HG03457 (cell line): ENCODE data around the gene MYL9.
"Not testable (repeated sequence)": the region's sequence is repeated elsewhere in the genome, so short reads cannot be mapped to it uniquely, and the experiment has no call there.

Experiments used
- ATAC-seq: cut with Tn5 transposase; IDR thresholded peaks from one replicate; pipeline ENCODE4 v1.9.1; 2021; ENCODE audit warnings: moderate number of reproducible peaks; ENCODE audit not compliant: unreplicated experiment

MYL9 gene

DNA sequence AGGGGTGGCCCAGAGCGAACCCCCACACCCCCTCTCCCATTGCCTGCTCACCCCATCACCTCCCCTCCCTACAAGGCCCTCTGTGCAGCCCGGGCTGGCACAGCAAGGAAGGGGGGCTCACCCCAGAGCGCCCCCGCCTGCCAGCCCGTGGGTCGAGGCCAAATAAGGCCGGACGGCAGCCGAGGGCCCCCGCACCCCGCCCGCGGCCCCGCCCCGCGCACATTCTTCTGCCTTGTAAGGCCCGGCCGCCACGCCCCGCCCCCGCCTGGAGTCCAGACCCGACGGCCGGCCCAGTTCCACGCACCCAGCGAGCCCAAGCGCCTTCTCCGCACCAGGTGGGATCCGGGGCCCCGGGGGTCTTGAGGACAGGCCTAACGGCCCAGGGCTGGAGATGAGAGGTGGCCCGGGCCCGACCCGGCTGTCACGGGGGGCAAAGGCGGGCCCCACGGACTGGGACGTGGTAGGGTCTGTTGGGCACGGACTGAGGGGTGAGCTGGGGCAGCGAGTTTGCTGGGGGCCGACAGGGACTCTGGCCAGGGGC is at the start of gene MYL9:
TSS of gene MYL9 (plus strand) at position 293 of the 541 bp plus-strand sequence. CDS start 3,366 bp downstream, outside the sequence.
- no peak for ATAC-seq

DNA sequence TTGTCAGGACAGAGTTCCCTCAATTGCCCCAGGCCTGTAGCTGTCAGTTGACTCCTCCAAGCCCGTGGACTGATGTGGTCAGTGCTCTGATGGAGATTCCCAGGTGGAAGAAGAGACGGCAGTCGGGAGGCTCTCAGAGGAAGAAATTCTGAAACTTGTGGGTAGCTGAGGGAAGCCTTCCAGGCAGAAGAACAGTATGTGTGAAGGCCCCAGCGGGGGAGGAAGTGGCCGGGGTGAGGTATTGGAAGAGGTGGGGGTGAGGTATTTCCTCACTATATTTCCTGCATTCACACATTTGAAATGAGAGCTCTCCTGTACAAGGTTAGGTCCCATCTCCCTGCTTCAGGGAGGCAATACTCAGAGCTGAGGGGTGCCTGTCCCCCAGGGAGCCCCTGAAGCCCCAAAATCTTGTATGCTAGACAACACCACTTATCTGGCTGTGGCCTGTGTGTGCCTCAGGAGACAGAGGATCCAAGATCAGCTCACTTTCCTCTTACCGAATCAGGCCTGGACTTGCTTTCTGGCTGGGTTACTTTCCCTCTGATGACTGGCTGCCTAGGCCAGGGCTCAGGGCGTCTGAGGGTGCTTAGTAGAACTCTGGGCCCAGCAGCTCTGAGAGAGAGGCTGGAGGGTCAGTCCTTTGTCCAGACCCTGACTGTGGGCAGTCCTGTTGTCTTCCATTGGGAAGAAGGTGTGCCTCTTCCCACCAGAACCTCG is 49.3 kb upstream of the MYL9 start:
- ATAC-seq: no peak

DNA sequence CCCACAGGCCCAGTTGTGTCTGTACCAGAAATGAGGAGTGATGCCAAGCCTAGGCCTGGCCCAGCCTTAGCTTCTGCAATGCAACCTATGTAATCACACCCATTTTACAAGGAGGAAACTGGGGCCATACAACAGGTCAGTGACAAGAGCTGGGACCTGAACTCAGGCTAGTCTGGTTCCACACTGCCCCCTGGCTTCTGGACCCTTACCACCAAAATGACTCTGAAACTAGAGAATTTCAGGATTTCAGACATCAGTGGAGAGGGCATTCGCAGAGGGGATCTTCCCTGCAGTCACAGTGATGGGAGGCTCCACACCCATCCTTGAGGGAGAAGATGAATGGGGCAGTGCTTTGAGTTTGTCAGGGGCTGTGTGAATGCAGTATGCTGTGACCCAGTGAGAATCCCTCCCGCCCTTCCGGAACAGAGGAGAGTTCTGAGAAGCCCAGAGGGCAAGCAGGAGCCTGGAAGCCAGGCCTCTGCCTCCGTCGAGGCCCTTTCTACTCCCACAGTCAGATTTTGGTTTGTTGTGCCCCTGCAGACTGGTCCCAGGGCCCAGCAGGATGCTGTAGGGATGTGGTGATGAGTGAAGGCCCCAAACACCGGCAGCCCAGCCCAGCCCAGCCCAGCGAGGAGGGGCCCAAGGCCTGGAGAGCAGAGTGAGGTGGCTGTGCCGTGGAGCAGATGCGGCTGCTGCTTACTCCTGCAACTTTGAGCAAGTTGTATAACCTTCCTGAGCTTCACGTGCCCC is 48.1 kb upstream of the MYL9 start:
- no peak for ATAC-seq

DNA sequence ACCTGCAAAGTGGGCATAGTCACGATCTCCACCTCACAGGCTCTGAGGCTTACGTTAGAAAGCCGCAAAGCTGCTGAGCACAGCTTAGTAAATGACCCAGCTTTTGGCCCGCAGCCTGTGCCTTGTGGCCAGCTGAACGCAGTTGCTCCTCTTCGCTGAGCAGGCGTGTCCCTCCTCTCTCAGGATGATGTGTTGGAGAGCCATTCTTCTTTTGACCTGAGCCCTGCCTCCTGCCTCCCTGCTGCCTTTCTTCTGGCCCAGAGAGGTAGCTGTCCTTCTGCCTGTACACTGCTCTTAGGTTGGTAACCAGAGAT is 47.6 kb upstream of the MYL9 start:
- no peak for ATAC-seq

DNA sequence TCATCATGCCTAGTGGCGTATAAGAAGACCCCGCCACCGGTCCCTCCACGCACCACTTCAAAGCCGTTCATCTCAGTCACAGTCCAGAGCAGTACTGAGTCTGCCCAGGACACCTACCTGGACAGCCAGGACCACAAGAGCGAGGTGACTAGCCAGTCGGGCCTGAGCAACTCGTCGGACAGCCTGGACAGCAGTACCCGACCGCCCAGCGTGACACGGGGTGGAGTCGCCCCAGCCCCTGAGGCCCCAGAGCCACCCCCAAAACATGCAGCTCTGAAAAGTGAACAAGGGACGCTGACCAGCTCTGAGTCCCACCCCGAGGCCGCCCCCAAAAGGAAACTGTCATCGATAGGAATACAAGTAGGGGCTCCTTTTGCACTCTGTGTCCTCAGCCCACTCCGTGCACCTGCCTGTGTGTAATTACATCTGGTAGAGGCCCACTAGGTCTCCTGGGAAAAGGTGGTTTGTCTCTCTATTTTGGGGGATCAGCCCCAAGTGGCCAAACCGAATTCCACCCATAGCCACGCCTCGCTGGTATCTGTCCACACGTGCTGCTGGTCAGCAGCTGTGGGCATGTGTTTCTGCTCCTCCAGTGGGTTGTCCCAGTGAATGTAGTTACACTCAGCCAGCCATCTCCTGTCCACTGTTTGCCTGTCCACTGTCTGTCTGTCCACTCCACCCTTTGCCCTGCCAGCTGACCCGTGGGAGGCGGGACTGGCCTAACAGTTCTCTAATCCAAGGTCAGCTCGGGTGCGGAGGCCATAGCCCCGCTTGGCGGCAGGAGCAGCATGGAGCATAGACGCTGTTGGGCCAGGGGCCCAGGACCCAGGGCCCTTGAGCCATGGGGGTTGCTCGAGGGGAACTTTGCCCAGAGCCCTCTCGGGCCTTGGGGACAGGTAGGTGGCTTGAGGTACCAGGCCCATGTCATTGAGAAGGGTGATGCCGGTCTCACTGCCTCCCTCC is 44.3 kb upstream of the MYL9 start:
- no peak for ATAC-seq

DNA sequence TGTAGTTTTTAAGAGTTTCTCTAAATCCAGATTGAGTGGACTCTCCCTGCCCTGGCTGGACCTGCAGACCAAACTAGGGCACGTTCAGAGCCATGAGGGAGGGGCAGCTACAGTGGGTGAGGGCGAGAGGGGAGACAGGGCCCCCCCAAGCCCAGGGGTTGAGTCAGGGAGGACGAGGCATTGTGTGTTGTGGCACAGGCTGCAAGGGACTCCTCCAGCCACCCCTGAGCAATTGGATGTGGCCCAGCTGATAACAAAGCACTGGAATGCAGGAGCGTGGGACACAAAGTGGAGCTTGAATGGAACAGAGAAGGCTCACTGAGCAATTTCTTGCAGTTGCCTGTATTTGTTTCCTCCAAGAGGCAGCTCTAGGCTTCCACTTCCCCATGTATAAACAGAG is 43.5 kb upstream of the MYL9 start:
- ATAC-seq: no peak

DNA sequence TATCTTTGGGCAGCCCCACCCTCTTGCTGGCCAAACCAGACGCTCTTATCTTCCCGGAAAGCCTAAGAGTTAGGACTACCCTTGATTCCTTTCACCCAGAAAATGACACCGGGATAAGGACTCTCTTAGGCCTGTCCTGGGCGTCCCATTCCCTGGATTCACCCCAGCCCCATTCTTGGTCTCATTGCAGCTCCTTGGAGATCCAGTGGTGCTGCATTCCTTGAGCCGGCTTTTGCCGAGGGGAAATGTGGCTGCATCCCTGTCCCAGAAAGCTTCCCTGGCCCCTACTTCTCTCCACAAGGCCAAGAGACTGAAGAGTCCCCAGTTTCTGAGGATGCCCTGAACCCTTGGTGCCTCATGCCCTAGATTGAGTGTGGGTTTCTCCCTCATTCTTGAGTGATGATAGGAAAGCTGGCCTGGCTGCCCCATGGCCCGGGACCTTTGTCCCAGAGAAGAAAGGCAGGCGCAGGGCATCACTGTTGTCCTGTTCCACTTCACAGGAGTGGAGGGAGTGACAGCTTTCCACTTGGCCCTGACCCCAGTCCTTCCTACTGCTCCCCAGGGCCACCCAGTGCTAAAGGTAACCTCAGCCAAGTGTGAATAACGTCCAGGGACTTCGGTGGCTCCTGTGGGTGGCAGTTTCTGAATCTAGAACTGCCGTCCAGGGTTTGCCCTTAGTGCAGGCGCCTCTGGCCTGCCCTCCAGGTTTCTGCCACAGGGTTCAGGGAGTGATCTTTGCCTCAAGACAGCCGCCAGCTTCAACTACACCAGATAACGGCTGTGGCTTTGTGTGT is 42.7 kb upstream of the MYL9 start:
- no peak for ATAC-seq

DNA sequence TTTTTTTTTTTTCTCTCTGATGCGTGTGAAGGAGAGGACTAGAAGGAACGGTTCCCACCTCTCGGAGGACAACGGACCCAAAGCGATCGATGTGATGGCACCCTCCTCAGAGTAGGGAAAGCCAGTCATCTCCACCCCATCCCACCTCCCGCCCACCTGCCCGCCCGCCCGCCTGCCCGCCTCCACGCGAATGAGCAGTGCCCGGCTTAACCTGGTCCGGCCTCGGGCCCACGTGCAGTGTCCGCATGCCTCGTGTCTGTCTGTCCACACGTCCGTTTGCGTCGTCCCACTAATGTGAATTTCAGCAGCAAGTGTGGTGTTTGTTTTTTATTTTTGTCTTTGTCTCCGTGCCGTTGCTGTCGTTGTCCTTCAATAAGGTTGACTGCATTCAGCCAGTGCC is 42.1 kb upstream of the MYL9 start:
- no peak for ATAC-seq

DNA sequence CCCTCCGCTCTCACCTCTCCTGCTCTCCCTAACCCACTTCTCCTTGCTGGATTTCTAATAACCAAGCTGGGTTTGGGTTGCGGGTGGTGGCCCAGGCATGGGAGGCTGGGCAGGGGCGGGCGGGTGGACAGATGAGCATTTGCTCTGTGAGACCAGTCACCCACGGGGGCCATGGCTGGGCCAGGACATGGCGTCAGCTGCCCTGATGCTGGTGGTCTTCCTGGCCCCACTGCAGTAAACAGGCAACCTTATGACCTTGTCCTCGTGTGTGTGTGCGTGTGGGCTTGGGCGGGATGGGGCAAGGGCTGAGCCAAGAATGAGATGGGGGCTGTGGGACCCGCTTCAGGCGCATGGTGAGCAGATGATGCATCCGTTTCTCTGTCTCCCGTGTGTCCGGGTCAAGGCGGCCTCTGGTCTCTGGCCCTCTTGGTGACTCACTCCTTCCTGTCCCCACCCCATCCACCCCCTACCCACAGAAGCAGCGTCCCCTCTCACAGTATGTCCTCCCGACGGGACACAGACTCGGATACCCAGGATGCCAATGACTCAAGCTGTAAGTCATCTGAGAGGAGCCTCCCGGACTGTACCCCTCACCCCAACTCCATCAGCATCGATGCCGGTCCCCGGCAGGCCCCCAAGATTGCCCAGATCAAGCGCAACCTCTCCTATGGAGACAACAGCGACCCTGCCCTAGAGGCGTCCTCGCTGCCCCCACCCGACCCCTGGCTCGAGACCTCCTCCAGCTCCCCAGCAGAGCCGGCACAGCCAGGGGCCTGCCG is 41.4 kb upstream of the MYL9 start:
- no peak for ATAC-seq

DNA sequence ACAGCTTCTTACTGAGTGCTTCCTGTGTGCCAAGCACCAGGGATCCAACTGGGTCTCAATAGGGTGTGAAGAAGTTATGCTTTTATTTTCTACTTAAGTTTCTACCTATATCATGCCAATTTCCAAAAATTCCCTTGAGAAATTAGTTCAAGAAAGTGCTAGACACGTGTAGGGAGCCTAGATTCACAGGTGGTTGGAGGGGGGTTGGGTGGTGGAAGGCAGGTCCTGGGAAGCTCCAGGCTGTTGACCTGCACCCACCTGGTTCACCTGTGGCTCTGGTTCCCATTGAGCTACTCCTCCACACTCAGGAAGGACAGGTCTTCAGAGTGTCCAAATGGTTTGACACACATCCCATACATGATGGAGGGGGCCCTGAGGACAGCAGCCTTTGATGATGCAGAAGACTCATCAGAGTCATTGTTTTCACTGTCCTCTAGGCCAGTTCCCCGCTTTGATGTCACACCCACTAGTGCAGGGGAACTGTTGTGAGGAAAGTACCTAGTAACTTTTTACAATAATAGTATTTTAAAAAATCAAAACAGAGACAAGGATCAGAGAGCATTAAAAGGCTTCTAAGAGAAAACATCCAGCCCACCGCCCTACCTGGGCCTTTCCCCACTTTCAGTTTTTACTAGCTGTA is 39.8 kb upstream of the MYL9 start:
- ATAC-seq: no peak

DNA sequence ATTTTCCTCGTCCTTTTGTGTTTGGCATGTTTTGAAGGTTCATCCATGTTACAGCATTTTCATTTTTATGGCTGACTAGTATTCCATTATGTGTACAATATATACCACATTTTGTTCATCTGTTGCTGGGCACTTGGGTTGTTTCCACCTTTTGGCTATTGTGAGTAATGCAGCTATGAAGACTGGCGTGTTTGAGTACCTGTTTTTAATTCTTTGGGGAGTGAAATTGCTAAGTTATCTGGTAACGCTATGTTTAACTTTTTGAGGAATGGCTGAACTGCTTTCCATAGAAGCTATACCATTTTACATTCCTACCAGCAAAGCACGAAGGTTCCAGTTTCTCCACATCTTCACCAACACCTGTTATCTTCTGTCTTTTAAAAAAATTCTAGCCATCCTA is 37.0 kb upstream of the MYL9 start:
- ATAC-seq: no peak

DNA sequence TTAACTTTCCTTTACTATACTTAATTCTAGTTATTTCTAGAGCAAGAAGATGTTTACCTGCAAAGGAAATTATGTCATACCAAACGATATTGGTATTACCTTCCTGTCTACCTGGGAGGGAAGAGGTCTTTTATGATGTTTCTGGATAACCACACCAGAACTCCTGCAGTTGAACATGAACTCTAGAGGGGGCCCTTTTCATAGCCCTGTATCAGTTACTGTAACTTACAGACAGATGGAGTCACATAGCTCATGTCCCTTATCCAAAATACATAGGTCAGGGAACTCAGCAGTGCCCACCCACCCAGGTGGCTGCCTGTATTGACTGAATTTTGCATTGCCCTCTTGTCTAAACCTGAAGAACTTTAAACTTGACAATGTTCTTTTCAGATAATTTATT is 35.1 kb upstream of the MYL9 start:
- ATAC-seq: no peak

DNA sequence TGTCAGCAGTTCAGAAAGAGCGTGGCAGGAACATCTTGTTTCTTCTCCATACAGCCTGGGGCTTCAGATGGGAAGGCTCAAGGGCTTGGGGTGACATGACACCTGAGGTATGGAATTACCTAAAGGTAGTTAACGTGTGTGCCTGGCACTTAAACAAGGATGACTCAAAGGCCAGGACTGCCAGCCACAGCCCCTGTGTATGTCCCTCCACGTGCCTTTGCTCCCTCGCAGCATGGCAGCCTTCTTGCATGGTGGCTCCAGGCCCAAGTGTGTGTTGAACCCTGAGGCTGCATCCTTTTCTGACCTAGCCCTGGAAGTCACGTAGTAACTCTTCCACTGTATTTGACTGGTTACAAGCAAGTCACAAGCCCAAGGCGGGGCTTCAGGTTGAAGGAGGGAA is 33.6 kb upstream of the MYL9 start:
- no peak for ATAC-seq

DNA sequence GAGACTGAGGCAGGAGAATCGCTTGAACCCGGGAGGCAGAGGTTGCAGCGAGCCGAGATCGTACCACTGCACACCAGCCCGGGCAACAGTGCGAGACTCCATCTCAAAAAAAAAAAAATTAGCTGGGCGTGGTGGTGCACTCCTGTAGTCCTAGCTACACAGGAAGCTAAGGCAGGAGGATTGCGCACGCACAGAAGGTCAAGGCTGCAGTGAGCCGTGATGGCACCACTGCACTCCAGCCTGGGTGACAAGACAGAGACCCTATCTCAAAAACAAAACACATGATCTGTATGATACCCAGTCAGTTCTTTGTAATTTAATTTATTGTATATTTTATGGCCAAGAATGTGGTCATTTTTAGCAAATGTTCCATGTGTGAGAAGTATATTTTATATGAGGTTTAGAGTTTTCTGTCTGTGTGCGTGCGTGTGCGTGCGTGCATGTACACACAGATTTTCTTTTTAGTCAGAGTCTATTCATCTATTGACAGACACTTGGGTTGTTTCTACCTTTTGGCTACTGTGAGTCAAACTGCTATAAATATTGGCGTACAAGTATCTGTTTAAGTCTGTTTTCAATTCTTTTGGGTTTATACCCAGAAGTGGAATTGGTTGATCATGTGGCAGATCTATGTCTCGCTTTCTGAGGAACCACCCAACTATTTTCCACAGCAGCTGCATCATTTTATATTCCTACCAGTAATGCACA is 22.2 kb upstream of the MYL9 start:
- no peak for ATAC-seq

DNA sequence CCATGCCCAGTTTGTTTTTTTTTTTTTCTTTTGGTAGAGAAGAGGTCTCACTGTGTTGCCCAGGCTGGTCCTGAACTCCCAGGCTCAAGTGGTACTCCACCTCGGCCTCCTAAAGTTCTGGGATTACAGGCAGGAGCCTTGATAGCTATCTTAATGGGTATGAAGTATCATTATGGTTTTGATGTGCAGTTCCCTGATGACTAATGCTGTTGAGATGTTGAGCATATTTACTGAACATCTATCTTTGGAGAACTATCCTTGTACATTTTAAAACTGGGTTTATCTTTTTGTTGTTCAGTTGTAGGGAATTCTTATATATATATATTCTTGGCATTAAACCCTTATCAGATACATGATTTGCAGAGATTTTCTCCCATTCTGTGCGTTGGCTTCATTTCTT is 21.4 kb upstream of the MYL9 start:
- no peak for ATAC-seq

DNA sequence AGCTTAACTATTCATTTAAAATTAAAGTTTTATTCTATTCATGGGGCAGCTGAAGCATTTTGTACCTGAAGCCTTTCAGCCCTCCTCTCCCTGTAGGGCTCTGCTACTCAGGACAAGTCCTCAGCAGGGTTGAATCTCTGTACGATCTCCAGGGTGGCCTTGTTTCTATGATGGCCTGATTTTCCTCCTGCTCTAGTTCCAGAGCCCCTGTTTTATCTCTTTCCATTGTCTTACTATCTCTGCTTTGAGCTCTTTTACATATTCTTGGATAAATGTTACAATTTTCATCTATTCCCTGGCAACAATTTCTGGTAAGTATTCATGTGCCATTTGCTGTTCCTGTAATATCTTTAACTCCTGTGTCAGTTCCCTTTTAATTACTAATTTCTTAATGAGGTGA is 19.8 kb upstream of the MYL9 start:
- no peak for ATAC-seq

DNA sequence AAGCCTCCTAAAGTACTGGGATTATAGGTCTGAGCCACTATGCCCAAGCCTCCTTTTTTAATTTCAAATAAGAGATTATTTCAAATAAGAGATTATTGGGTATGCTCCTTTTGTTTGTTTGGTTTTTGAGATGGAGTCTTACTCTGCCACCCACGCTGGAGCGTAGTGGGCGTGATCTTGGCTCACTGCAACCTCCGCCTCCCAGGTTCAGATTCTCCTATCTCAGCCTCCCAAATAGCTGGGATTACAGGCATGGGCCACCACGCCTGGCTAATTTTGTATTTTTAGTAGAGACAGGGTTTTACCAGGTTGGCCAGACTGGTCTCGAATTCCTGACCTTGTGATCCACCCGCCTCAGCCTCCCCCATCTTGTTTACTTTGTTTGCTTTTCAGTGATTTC is 18.9 kb upstream of the MYL9 start:
- not testable (repeated sequence) for ATAC-seq

DNA sequence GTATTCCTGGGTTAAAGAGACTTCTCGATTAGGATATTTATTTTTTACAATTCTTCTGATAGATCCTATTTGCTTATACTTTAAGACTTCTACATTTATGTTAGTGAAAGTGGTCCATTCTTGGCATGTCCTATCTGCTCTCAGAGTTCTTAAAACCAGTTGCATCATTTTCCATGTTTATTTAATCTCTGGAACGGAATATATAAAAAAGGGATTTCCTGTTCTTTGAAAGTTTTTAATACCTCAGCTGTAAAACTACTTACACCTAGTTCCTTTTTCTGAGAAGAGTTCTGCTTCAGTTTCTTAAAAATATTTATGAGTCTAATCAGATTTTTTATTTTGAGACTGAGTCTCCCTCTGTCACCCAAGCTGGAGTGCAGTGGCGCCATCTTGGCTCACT is 18.0 kb upstream of the MYL9 start:
- no peak for ATAC-seq
